ELF-1 (cell line): ENCODE results near the gene SLC48A1.

Source experiments
- DNase-seq: peaks from one replicate; pipeline ENCODE4 v3.0.0-alpha.2; 2016; ENCODE audit warnings: low read depth, low spot score

SLC48A1 gene

GRCh38 chr12:47744005-47744651 lies 28.9 kb upstream of the SLC48A1 start:
- DNase-seq, result peak; percentile 80

GRCh38 chr12:47744778-47745436 lies 28.1 kb upstream of the SLC48A1 start:
- DNase-seq, result no peak

- no peak for DNase-seq
Observed at GRCh38 chr12:47745485-47746041, 27.5 kb upstream of the SLC48A1 start.

- DNase-seq, result no peak
Observed at GRCh38 chr12:47746073-47746472, 27.0 kb upstream of the SLC48A1 start.

- no peak for DNase-seq
Observed at GRCh38 chr12:47746523-47746922, 26.5 kb upstream of the SLC48A1 start.

- DNase-seq, result no peak
Observed at GRCh38 chr12:47747126-47747525, 25.9 kb upstream of the SLC48A1 start.

- DNase-seq, result no peak
Observed at GRCh38 chr12:47747596-47748506, 25.2 kb upstream of the SLC48A1 start.

GRCh38 chr12:47748507-47748828 lies 24.6 kb upstream of the SLC48A1 start:
- DNase-seq, result no peak

- no peak for DNase-seq
Observed at GRCh38 chr12:47748899-47749298, 24.1 kb upstream of the SLC48A1 start.

GRCh38 chr12:47750229-47750798 lies 22.7 kb upstream of the SLC48A1 start:
- no peak for DNase-seq

- DNase-seq, result no peak
Observed at GRCh38 chr12:47750916-47751470, 22.0 kb upstream of the SLC48A1 start.

- no peak for DNase-seq
Observed at GRCh38 chr12:47751561-47751960, 21.5 kb upstream of the SLC48A1 start.

GRCh38 chr12:47752121-47752520 lies 20.9 kb upstream of the SLC48A1 start:
- DNase-seq, result no peak

- no peak for DNase-seq
Observed at GRCh38 chr12:47752552-47752951, 20.5 kb upstream of the SLC48A1 start.

GRCh38 chr12:47753021-47754001 lies 19.7 kb upstream of the SLC48A1 start:
- peak; percentile 85 for DNase-seq

- DNase-seq, result no peak
Observed at GRCh38 chr12:47754126-47754525, 18.9 kb upstream of the SLC48A1 start.

- no peak for DNase-seq
Observed at GRCh38 chr12:47754881-47755280, 18.2 kb upstream of the SLC48A1 start.

- DNase-seq, result no peak
Observed at GRCh38 chr12:47755655-47756562, 17.1 kb upstream of the SLC48A1 start.

- DNase-seq, result no peak
Observed at GRCh38 chr12:47757364-47757839, 15.6 kb upstream of the SLC48A1 start.
